Ureter (tissue), 1 donor: Measurements from ENCODE around the gene EBI3. TPM values are rescaled to one million over a fixed set of nuclear protein-coding genes. Genes with fewer than 3 reads are reported as not detected.
"Not testable (repeated sequence)": the region's sequence is repeated elsewhere in the genome, so short reads cannot be mapped to it uniquely, and the experiment has no call there.

Experiments
- DNase-seq: peaks from one replicate; pipeline ENCODE4 v3.0.0-alpha.2; 2020; ENCODE audit warnings: low spot score
- total RNA-seq: library from RNA; stranded (reverse); gene quantifications from one replicate; pipeline ENCODE4 v1.2.4, GENCODE V29; 2023
- donor health status: DM: yes; HTN: yes; CAD: no.

Gene EBI3
- 1.5 TPM for total RNA-seq

- DNase-seq: no peak
Measured at GRCh38 chr19:4229179-4229931, at the start of gene EBI3. TSS of gene EBI3 (plus strand) at chr19:4229523. CDS start at chr19:4229551, 28 bp downstream.

DNA sequence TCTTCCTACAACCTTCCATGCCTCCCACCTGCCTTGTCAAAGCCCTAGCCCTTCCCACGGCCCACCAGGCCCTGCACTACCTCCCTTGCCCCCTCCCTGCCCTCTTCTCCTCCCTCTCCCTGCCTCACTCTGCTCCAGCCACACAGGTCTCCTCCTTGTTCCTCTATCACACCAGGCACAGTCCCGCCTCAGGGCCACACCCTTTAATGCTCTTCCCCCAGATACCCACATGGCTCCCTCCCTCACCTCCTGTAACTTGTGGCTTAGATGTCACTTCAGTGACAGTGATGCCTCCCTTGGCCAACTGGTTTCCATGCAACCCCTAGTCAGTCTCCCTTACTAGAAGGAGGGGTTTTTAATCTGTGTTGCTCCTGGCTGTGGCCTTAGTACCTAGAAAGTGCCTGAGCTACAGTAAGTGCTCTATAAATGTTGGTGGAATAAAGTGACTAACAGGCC is 48.2 kb upstream of the EBI3 start:
- DNase-seq: no peak

GRCh38 chr19:4182084-4182810 is 47.1 kb upstream of the EBI3 start, which contains the start of the genes ANKRD24 and SIRT6:
TSS of gene ANKRD24 (plus strand) at chr19:4182689. CDS start at chr19:4186426, 3,737 bp downstream.
TSS of gene SIRT6 (minus strand) at chr19:4182563. CDS start at chr19:4182539, 24 bp downstream.
- peak; percentile 96 for DNase-seq

DNA sequence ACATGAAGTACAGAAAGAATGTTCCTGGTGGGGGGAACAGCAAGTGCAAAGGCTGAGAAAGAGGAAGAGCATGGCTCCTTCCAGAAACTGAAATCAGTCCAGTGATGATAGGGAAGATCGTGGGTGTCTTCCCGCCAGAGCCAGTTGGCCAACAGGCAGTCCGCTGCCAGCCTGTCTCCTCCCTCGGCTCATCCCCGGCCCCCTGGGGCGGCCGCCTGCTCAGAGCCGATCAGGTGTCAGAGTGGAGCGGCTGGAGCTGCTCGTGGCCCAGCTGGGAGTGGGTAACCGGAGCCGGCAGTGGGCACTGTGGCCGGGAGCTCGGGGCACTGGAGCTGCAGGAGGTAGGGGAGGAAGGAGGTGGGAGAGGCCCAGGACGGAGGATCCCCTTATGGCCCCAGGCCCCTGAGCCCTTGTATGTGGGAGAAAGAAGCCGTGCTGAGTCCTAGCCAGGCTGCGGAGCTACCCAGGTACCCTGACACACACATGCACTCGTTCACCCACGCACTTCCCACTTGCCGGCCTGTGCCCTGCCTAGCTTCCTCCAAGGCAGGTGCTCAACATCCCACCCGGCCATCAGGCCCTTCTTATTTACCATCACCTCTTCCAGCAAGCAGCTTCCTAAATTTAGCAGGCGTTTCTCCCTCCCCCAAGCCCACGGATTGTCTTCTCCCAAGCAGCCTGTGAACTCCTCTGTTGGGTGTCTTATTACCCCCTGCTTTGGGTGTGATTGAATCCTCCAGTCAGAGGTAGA is 45.2 kb upstream of the EBI3 start:
- DNase-seq: no peak

DNA sequence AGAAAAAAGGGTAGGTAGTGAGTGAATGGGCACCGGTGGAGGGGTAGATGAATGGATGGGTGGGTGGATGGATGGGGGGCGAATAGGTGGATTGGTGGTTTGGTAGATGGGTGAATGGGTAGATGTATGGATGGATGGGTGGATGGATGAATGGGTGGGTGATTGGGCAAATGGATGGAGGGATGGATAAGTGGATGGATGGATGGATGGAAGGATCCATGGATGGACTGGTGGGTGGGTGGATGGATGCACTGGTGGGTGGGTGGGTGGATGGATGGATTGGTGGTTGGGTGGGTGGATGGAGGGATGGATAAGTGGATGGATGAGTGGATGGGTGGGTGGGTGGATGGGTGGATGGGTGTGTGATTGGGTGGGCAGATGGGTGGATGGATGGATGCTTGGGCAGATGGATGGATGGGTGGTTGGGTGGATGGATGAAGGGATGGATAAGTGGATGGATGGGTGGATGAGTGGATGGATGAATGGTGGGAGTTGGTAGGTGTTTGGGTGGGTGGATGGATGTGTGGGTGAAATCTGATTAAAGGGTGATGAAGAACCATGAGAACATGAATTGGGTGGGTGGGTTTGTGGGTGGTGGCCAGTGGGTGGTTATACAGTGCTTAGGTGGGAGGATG is 44.5 kb upstream of the EBI3 start:
- DNase-seq: no peak

GRCh38 chr19:4185413-4186086 is 43.8 kb upstream of the EBI3 start:
- no peak for DNase-seq

DNA sequence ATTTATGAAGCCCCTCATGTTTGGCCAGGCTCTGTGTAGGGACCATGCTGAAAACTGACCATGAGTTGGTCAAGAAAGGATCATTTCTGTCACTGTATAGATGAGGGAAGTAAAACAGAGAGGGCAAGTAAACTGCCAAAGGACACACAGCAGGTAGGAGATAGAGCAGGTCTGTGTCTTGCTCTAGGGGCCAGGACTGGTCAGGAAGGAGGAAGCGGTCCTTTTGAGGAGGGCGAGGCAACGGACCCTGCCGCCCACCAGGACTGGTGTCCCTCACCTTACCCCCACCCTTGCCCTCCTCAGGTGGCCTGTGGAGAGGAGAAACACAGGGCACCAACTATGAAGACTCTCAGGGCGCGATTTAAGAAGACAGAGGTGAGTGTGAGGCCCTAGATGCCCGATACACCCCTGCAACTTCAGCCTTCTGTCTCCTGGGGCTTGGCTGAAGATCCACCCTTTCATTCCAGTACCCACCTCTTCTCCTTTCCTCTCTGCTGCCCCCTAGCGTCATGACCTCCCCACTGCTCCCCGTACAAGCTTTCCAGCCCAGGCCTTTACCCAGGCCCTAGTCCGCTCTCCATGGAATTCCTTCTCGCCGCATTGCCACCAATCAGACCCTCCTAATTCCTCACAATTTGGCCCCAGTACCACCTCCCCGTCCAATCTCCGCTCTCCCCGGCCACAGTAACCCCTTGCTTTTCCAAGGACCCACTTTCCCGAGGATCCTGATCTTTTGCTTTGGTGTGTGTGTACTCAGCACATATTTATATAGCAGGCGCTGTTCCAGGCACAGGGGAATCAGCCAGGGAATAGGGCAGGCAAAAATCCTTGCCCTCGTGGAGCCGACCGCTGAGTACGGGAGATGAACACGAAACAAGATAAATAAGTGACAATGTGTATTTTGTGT is 43.0 kb upstream of the EBI3 start:
- DNase-seq: peak; percentile 75

- DNase-seq: no peak
Measured at GRCh38 chr19:4187313-4188122, 41.8 kb upstream of the EBI3 start.

- DNase-seq: no peak
Measured at GRCh38 chr19:4189641-4190040, 39.7 kb upstream of the EBI3 start.

GRCh38 chr19:4192537-4192936 is 36.8 kb upstream of the EBI3 start:
- not testable (repeated sequence) for DNase-seq

DNA sequence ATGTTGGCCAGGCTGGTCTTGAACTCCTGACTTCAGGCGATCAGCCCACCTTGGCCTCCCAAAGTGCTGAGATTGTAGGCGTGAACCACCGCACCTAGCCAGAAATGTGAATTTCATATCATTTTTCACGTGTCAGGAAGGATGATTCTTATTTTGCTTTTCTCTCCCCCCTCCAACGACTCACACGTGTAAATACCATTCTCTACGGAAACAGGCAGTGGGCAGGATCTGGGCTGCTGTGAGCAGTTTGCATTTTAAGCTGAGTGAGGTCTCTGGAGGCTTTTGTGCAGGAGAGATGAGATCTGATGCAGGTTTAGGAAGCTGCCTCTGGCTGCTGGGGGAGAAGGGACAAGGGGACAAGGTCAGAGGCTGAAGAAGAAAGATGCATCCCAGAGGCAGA is 35.0 kb upstream of the EBI3 start:
- no peak for DNase-seq

DNA sequence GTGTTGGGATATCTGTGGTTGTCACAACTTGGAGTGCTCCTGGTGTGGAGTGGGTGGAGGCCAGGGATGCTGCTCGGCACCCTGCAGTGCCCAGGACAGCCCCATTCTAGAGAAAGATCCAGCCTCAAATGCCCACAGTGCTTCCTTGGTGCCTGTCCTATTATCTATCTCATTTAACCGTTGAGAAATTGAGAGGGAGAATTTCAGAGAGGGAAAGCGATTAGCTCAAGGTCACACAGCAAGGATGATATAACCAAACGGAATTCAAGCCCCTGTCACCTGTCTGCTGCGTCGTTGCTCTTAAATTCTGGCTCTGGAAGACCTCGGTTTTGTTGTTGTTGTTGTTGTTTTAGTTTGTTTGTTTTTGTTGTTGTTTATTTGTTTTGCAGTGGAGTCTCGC is 33.3 kb upstream of the EBI3 start:
- no peak for DNase-seq

GRCh38 chr19:4196587-4197148 is 32.7 kb upstream of the EBI3 start:
- no peak for DNase-seq

- DNase-seq: no peak
Measured at GRCh38 chr19:4197228-4197624, 32.1 kb upstream of the EBI3 start.

DNA sequence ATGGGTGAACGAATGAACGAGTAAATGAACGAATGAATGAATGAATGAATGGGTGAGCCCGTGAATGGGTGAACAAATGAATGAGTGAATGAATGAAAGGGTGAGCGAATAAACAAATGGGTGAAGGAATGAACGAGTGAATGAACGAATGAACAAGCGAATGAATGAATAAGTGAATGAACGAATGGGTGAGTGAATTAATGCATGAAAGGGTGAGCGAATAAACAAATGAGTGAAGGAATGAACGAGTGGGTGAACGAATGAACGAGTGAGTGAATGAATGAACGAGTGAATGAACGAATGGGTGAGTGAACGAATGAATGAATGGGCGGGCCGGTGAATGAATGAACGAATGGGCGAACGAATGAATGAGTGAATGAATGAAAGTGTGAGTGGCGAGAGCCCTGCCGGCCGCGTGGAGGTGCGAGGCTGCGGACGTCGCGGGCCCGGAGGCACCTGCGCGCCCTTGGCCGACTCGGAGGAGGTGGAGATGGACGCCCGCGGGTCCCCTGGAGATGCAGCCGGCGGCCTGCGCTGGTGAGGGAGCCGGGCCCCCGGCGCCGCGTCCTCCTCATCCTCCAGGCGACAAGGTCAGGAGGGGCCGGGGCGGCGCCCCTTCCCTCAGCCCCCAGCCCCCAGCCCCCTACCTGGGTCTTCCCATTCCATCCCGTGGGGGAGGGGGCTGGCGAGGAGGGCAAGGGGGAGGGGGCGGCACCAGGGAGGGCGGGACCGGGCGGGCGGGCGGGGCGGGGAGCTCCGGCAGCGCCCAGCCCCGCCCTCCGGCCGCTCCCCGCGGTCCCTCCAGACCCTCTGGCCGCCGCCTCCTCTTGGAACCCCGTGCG is 31.5 kb upstream of the EBI3 start:
- DNase-seq: no peak

- no peak for DNase-seq
Measured at GRCh38 chr19:4198467-4199126, 30.7 kb upstream of the EBI3 start.

GRCh38 chr19:4199699-4200293 is 29.5 kb upstream of the EBI3 start:
- no peak for DNase-seq
